ENCODE results near the gene MRNIP. TPM values are rescaled to one million over a fixed set of nuclear protein-coding genes. Genes with fewer than 3 reads are reported as not detected.

MRNIP gene
- total RNA-seq, 1 experiment from 2014 or later = 36.2 TPM

DNA sequence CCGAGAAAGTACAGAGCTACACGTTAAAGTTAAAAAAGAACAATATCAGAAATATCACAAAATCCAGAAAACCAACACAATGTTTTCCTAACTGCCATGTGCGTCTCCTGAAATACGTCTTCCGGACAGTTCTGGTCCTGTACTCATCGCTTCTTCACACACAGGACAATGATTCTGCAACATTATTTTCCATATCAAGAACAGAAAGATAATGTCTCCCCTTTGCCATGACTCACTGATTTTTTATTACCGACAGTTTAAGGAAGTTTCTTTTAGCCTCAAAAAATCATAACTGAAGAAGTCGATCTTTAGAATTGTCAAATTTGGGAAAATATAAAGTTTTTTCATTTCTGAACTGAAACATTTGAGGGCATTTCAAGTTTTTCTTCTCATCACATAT is 46.5 kb upstream of the MRNIP start:
- no peaks in the 10 kb centered on the region for H3K9me2 ChIP-seq (ENCODE audit: insufficient read depth)
- H3K4me2 ChIP-seq (ENCODE audit: low read length) = no peak overlapping the region
- no peaks in the 10 kb centered on the region for H3K9me3 ChIP-seq (ENCODE audit: control insufficient read depth in 1 of 2, insufficient read depth in 1 of 2, low read depth in 1 of 2, low read length in 2 of 2)
- H4K20me1 ChIP-seq (ENCODE audit: insufficient read depth) = peaks cover 10% of the 10 kb centered on the region; the same call in 1 of the 2 replicates
- no peak for TF ChIP-seq TCF7L2 (IDR thresholded peaks at IDR 0.05; ENCODE audit: borderline replicate concordance, extremely low read depth, insufficient read depth, insufficient read length)
- no peak for TF ChIP-seq ZFX (IDR thresholded peaks at IDR 0.05)
- no peak for TF ChIP-seq FOSL1 (IDR thresholded peaks at IDR 0.05; ENCODE audit: low read depth)
- TF ChIP-seq RAD21 (IDR thresholded peaks at IDR 0.05; ENCODE audit: low read depth) = no peak
- TF ChIP-seq CTCF (IDR thresholded peaks at IDR 0.05 in 2 of 3, conservative IDR thresholded peaks at IDR 0.05 in 1 of 3; ENCODE audit: borderline replicate concordance in 1 of 3, insufficient read depth in 1 of 3, low read depth in 2 of 3, low read length in 2 of 3) = no peak
- TF ChIP-seq ELF1 (IDR thresholded peaks at IDR 0.05; ENCODE audit: borderline replicate concordance, low read depth) = no peak
- TF ChIP-seq CEBPB (IDR thresholded peaks at IDR 0.05; ENCODE audit: low read depth) = no peak
- TF ChIP-seq, protein P1, sequence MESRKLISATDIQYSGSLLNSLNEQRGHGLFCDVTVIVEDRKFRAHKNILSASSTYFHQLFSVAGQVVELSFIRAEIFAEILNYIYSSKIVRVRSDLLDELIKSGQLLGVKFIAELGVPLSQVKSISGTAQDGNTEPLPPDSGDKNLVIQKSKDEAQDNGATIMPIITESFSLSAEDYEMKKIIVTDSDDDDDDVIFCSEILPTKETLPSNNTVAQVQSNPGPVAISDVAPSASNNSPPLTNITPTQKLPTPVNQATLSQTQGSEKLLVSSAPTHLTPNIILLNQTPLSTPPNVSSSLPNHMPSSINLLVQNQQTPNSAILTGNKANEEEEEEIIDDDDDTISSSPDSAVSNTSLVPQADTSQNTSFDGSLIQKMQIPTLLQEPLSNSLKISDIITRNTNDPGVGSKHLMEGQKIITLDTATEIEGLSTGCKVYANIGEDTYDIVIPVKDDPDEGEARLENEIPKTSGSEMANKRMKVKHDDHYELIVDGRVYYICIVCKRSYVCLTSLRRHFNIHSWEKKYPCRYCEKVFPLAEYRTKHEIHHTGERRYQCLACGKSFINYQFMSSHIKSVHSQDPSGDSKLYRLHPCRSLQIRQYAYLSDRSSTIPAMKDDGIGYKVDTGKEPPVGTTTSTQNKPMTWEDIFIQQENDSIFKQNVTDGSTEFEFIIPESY (IDR thresholded peaks at IDR 0.05; ENCODE audit: extremely low read depth, insufficient replicate concordance, low read length) = no peak
- TF ChIP-seq EGR1 (IDR thresholded peaks at IDR 0.05; ENCODE audit: low read depth) = no peak
- TF ChIP-seq POLR2A (IDR thresholded peaks at IDR 0.05; ENCODE audit: borderline replicate concordance, extremely low read depth, insufficient read depth, insufficient read length) = no peak
- no peak for TF ChIP-seq ZNF274 (IDR thresholded peaks at IDR 0.05; ENCODE audit: low read depth, low read length)
- no peak for TF ChIP-seq SRF (IDR thresholded peaks at IDR 0.05; ENCODE audit: low read depth)
- DNase-seq (ENCODE audit: low read depth, low spot score) (no peak), ATAC-seq (no peak)
- no peak overlapping the region for H2AFZ ChIP-seq (ENCODE audit: low read depth, low read length, poor library complexity, severe bottlenecking)
- intact Hi-C loops (cut with micrococcal nuclease) = loop anchor here (5.0 to 10.0 kb wide), 2 partner anchors 103 to 180 kb away; no protein-coding TSS in a partner anchor
- H3K27ac ChIP-seq (ENCODE audit: low read depth, low read length) = no peak overlapping the region
- POLR2A ChIA-PET = interaction anchor here (1.4 kb wide), 1 partner anchor 11 kb away, joined by 3 read pairs; no protein-coding TSS in a partner anchor
- RAD21 ChIA-PET (ENCODE audit: low non-redundant PET in 1 of 2, low total read pairs in 2 of 2, uncharacterized antibody in 2 of 2, unreplicated experiment in 2 of 2) = no interaction called here
- H3K27me3 ChIP-seq (ENCODE audit: insufficient read depth, low read length) = no peaks in the 10 kb centered on the region
- BruUV-seq (replicated peaks) = no TSS peak
- H3K9ac ChIP-seq (ENCODE audit: low read length) = no peak overlapping the region
- peaks cover 8 to 32% of the 10 kb centered on the region in 2 experiments for H3K36me3 ChIP-seq (ENCODE audit: control insufficient read depth in 1 of 2, insufficient read depth in 2 of 2, low read length in 2 of 2)
- no peak overlapping the region for H3K4me3 ChIP-seq (replicated peaks in 1 of 2; ENCODE audit: low read depth in 1 of 2, low read length in 2 of 2)
- peaks cover 6 to 18% of the 10 kb centered on the region in 2 experiments; a peak in 3 of 4 replicates for H3K4me1 ChIP-seq (ENCODE audit: control insufficient read depth in 1 of 2, insufficient read depth in 2 of 2, low read length in 2 of 2)
- H3K79me2 ChIP-seq (ENCODE audit: insufficient read depth, low read length) = peaks cover 49% of the 10 kb centered on the region
- CTCF ChIA-PET = no interaction called here
